Loucy (cell line): Measurements from ENCODE around the gene USP44.
"Not testable (repeated sequence)": the region's sequence is repeated elsewhere in the genome, so short reads cannot be mapped to it uniquely, and the experiment has no call there.

ENCODE experiments used
- H2AFZ ChIP-seq: fragments of 200-600 bp; sonication (generic); 2 replicates; pipeline ENCODE4 v1.6.0; 2016; ENCODE audit warnings: antibody characterized with exemption, mild to moderate bottlenecking, low read length, moderate library complexity
- H3F3A ChIP-seq: fragments of 200-600 bp; 2 replicates; pipeline ENCODE4 v1.6.0; 2016; ENCODE audit warnings: antibody characterized with exemption, low read depth, mild to moderate bottlenecking
- H3K27me3 ChIP-seq: fragments of 200-600 bp; sonication (generic); 2 replicates; pipeline ENCODE4 v1.6.1; 2014; ENCODE audit warnings: low read length, mild to moderate bottlenecking; ENCODE audit not compliant: insufficient read depth, poor library complexity, severe bottlenecking
- H3K36me3 ChIP-seq: fragments of 200-600 bp; sonication (generic); 2 replicates; pipeline ENCODE4 v1.6.1; 2016; ENCODE audit warnings: low read length; ENCODE audit not compliant: insufficient read depth
- H3K4me1 ChIP-seq: fragments of 200-600 bp; sonication (generic); 2 replicates; pipeline ENCODE4 v1.5.1; 2014; ENCODE audit warnings: low read length, mild to moderate bottlenecking; ENCODE audit not compliant: insufficient read depth, poor library complexity, severe bottlenecking
- H3K4me2 ChIP-seq: fragments of 200-600 bp; sonication (generic); 2 replicates; pipeline ENCODE4 v1.6.0; 2014; ENCODE audit warnings: antibody characterized with exemption, low read length, low read depth, mild to moderate bottlenecking; ENCODE audit not compliant: poor library complexity, severe bottlenecking
- H3K4me3 ChIP-seq: fragments of 200-600 bp; sonication (generic); 2 replicates; pipeline ENCODE4 v1.5.1; 2014; ENCODE audit warnings: low read length, mild to moderate bottlenecking, mixed read lengths; ENCODE audit not compliant: poor library complexity, severe bottlenecking
- H3K79me2 ChIP-seq: fragments of 200-600 bp; sonication (generic); 2 replicates; pipeline ENCODE4 v1.6.1; 2014; ENCODE audit warnings: low read length; ENCODE audit not compliant: insufficient read depth
- H3K9ac ChIP-seq: fragments of 200-600 bp; sonication (generic); 2 replicates; pipeline ENCODE4 v1.6.0; 2014; ENCODE audit warnings: mild to moderate bottlenecking, low read depth, low read length, moderate library complexity; ENCODE audit not compliant: poor library complexity, severe bottlenecking
- H3K9me2 ChIP-seq: fragments of 200-600 bp; sonication (generic); replicated peaks from 2 replicates; pipeline ENCODE4 v1.6.1; 2016; ENCODE audit warnings: low read depth, low read length, mixed read lengths
- H3K9me3 ChIP-seq: fragments of 200-600 bp; sonication (generic); 2 replicates; pipeline ENCODE4 v1.6.1; 2014; ENCODE audit warnings: mild to moderate bottlenecking, antibody characterized with exemption, low read length, low read depth; ENCODE audit not compliant: insufficient read depth
- H4K20me1 ChIP-seq: fragments of 200-600 bp; sonication (generic); 2 replicates; pipeline ENCODE4 v1.6.0; 2014; ENCODE audit warnings: antibody characterized with exemption, low read length, mild to moderate bottlenecking; ENCODE audit not compliant: insufficient read depth, poor library complexity, severe bottlenecking
- EZH2phosphoT487 ChIP-seq: fragments of 200-600 bp; IDR thresholded peaks from 2 replicates; pipeline ENCODE4 v1.6.1; 2018; ENCODE audit warnings: antibody characterized with exemption, mild to moderate bottlenecking, moderate library complexity, borderline replicate concordance
- TF ChIP-seq, protein P1 (sequence below): fragments of 200-600 bp; sonication (generic); conservative IDR thresholded peaks from 2 replicates; pipeline ENCODE4 v1.5.1; 2014; ENCODE audit warnings: mild to moderate bottlenecking, antibody characterized with exemption, low read length

USP44 gene

DNA sequence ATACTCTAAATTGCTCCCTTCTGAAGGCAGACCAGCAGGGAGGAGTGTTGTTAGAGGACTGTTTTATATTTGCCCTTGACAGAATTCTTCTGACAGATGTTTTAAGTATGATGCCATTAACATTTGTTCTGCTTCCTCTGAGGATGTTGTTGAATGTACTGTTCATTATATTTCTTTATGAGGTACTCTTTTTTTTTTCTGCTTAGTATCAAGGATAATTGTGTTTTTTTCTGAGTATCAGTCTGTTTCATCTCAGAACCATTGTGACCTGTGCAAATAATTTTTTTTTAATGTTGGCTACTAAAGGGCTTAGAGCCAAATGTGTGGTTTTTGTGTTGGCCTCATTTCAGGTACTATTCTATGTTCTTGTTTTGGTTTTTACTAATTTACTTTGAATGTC is 66.8 kb downstream of the USP44 start:
- H3K4me3 ChIP-seq = no peak overlapping the region
- peaks cover 19% of the 10 kb centered on the region for H3K4me1 ChIP-seq
- H3K27me3 ChIP-seq = no peaks in the 10 kb centered on the region
- H3K9me3 ChIP-seq = no peaks in the 10 kb centered on the region
- H3K36me3 ChIP-seq = peaks cover 52% of the 10 kb centered on the region
- no peak overlapping the region for H2AFZ ChIP-seq
- no peaks in the 10 kb centered on the region for H3K9me2 ChIP-seq
- H4K20me1 ChIP-seq = peaks cover 34% of the 10 kb centered on the region
- no peak overlapping the region for H3K4me2 ChIP-seq
- no peaks in the 10 kb centered on the region for H3F3A ChIP-seq
- peaks cover 37% of the 10 kb centered on the region for H3K79me2 ChIP-seq
- H3K9ac ChIP-seq = no peak overlapping the region
- TF ChIP-seq, protein P1, sequence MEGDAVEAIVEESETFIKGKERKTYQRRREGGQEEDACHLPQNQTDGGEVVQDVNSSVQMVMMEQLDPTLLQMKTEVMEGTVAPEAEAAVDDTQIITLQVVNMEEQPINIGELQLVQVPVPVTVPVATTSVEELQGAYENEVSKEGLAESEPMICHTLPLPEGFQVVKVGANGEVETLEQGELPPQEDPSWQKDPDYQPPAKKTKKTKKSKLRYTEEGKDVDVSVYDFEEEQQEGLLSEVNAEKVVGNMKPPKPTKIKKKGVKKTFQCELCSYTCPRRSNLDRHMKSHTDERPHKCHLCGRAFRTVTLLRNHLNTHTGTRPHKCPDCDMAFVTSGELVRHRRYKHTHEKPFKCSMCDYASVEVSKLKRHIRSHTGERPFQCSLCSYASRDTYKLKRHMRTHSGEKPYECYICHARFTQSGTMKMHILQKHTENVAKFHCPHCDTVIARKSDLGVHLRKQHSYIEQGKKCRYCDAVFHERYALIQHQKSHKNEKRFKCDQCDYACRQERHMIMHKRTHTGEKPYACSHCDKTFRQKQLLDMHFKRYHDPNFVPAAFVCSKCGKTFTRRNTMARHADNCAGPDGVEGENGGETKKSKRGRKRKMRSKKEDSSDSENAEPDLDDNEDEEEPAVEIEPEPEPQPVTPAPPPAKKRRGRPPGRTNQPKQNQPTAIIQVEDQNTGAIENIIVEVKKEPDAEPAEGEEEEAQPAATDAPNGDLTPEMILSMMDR = no peak
- no peak for TF ChIP-seq EZH2phosphoT487

DNA sequence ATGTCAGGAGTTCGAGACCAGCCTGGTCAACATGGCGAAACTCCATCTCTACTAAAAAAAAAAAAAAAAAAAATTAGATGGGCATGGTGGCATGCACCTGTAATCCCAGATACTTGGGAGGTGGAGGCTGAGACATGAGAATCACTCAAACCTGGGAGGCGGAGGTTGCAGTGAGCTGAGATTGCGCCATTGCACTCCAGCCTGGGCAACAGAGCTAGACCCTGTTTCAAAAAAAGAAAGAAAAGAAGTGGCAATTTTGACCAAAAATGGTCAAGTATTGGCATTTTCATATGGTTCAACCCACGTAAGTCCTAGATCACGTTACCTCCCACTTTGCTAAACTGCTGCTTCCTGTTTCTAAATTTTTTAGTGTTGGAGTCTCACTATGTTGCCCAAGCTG is 68.7 kb downstream of the USP44 start:
- H2AFZ ChIP-seq, H3K9me3 ChIP-seq, H3K4me3 ChIP-seq, H3K9ac ChIP-seq, H3K9me2 ChIP-seq, H3K27me3 ChIP-seq, H3K4me2 ChIP-seq, H3F3A ChIP-seq: not testable (repeated sequence)
- peaks cover 36% of the 10 kb centered on the region for H3K4me1 ChIP-seq
- H3K79me2 ChIP-seq = peaks cover 57% of the 10 kb centered on the region
- H4K20me1 ChIP-seq = peaks cover 46% of the 10 kb centered on the region
- peaks cover 51% of the 10 kb centered on the region for H3K36me3 ChIP-seq

DNA sequence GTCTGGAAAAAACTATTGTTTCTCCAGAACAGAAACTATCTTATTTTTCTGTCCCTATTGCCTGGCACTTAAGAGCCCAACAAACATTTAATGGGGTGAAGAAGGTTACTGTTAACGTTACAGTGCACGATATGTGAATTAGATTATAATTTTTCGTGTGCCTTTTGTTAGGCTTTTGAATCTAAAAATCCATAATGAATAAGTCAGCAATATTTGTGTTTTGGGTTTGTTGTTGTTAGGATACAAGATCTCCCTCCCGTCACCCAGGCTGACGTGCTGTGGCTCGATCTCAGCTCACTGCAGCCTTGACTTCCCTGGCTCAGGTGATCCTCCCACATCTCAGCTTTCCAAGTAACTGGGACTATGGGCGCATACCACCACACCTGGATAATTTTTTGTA is 69.4 kb downstream of the USP44 start:
- H3F3A ChIP-seq = no peaks in the 10 kb centered on the region
- H2AFZ ChIP-seq = no peak overlapping the region
- no peak overlapping the region for H3K4me3 ChIP-seq
- H3K9me3 ChIP-seq = no peaks in the 10 kb centered on the region
- peaks cover 49% of the 10 kb centered on the region for H3K36me3 ChIP-seq
- H3K9me2 ChIP-seq = no peaks in the 10 kb centered on the region
- H3K4me1 ChIP-seq = peaks cover 41% of the 10 kb centered on the region
- peaks cover 50% of the 10 kb centered on the region for H4K20me1 ChIP-seq
- H3K4me2 ChIP-seq = peak overlapping the region; percentile 87
- no peak overlapping the region for H3K9ac ChIP-seq
- peaks cover 64% of the 10 kb centered on the region for H3K79me2 ChIP-seq
- no peaks in the 10 kb centered on the region for H3K27me3 ChIP-seq
- TF ChIP-seq, protein P1 = no peak
- TF ChIP-seq EZH2phosphoT487 = no peak

DNA sequence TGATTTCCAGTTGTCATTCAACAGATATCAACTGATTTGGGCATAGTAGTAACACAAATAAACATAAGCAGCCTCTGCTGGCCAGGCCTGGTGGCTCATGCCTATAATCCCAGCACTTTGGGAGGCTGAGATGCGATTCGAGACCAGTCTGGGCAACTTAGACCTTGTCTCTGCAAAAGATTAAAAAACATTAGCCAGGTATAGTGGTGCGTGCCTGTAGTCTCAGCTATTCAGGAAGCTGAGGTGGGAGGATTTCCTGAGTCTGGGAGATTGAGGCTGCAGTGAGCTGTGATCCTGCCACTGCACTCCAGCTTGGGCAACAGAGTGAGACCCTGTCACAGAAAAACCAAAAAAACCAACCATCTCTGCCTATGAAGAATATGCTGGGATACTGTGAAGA is 70.2 kb downstream of the USP44 start:
- H3K4me1 ChIP-seq = peaks cover 48% of the 10 kb centered on the region
- H3K36me3 ChIP-seq = peaks cover 44% of the 10 kb centered on the region; the same call in 1 of the 2 replicates
- peak overlapping the region; percentile 87 for H3K4me2 ChIP-seq
- TF ChIP-seq, protein P1 = 0 out of 2 replicates have a peak, but pooled peaks have one; percentile 23
- no peak for TF ChIP-seq EZH2phosphoT487
- peaks cover 57% of the 10 kb centered on the region for H4K20me1 ChIP-seq
- H3K9me2 ChIP-seq = no peaks in the 10 kb centered on the region
- H3K9me3 ChIP-seq = no peaks in the 10 kb centered on the region
- no peak overlapping the region for H2AFZ ChIP-seq
- H3K79me2 ChIP-seq = peaks cover 72% of the 10 kb centered on the region
- H3K9ac ChIP-seq = peak overlapping the region; percentile 7
- peak overlapping the region; percentile 40 for H3K4me3 ChIP-seq
- H3K27me3 ChIP-seq = no peaks in the 10 kb centered on the region
- no peaks in the 10 kb centered on the region for H3F3A ChIP-seq
